Stomach (tissue), 9 donors: ENCODE data around the gene BPHL. TPM values are rescaled to one million over a fixed set of nuclear protein-coding genes. Genes with fewer than 3 reads are reported as not detected.

Experiments used
- DNase-seq, 2 donors: peaks; one replicate each; pipeline versions ENCODE4 v3.0.0 to v3.0.0-alpha.2; 2013 to 2019
- H3K27ac ChIP-seq, 5 donors: fragments of 200-600 bp in 4 of 5; sonication (generic) in 4 of 5; one replicate each; pipeline ENCODE4 v1.5.1; 2013 to 2019; ENCODE audit warnings: mild to moderate bottlenecking in 1 of 5, moderate library complexity in 1 of 5
- H3K27me3 ChIP-seq, 3 donors: fragments of 200-600 bp; sonication (generic); one replicate each; pipeline ENCODE4 v1.5.1; 2017 to 2019; ENCODE audit warnings: mixed run types in 1 of 3
- H3K36me3 ChIP-seq, 4 donors: fragments of 200-600 bp; sonication (generic); 1 replicate in 3 of 4; 2 replicates in 1 of 4; pipeline ENCODE4 v1.5.1; 2016 to 2019
- H3K4me1 ChIP-seq, 4 donors: fragments of 200-600 bp; sonication (generic); one replicate each; pipeline ENCODE4 v1.5.1; 2016 to 2019
- H3K4me3 ChIP-seq, 4 donors: fragments of 200-600 bp; sonication (generic) in 3 of 4; one replicate each; pipeline ENCODE4 v1.5.1; 2016 to 2019; ENCODE audit warnings: mild to moderate bottlenecking in 1 of 4
- H3K9me3 ChIP-seq, 4 donors: fragments of 200-600 bp; sonication (generic); one replicate each; pipeline ENCODE4 v1.5.1; 2016 to 2019
- EP300 ChIP-seq: sonication (generic); formaldehyde crosslinking; IDR thresholded peaks from one replicate; pipeline ENCODE4 v1.6.1; 2017; ENCODE audit warnings: antibody characterized with exemption
- POLR2A ChIP-seq, 4 donors: fragments of 450-650 bp; IDR thresholded peaks; one replicate each; pipeline ENCODE4 v1.6.1; 2016; ENCODE audit warnings: antibody characterized with exemption in 4 of 4, control low read depth in 2 of 4, mild to moderate bottlenecking in 1 of 4, moderate library complexity in 1 of 4
- POLR2AphosphoS5 ChIP-seq, 3 donors: sonication (generic); formaldehyde crosslinking; IDR thresholded peaks; one replicate each; pipeline ENCODE4 v1.6.1; 2016; ENCODE audit warnings: antibody characterized with exemption in 3 of 3
- WGBS, 5 donors: extraction: QIAGEN DNeasy Blood & Tissue Kit in 3 of 5; methylation state at CpG; one replicate each; pipeline versions ENCODE4 v1.1.5 to v1.1.7; 2013 to 2018; 5-methylcytosine and 5-hydroxymethylcytosine counted together
- intact Hi-C: fragments of 100-400 bp; cut with DNase I; formaldehyde crosslinking; loops from one replicate; pipeline ENCODE4 v1.15.1; 2023; ENCODE audit warnings: low total_unique reads
- polyA plus RNA-seq, 3 donors: library from polyadenylated mRNA; stranded (reverse); fragments of 200-250 nt; gene quantifications; one replicate each; pipeline ENCODE4 v1.2.3, GENCODE V29; 2013
- total RNA-seq, 5 donors: library from RNA; depleted of rRNA; stranded (reverse); fragments of >200 nt; gene quantifications; one replicate each; pipeline versions ENCODE4 v1.1.0 to v1.2.3, GENCODE V29; 2014 to 2016
- TF ChIP-seq, protein P1 (sequence below), 7 experiments: fragments of 450-650 bp in 4 of 7; fragments of 200-600 bp in 3 of 7; sonication (generic) in 3 of 7; IDR thresholded peaks; one replicate each; pipeline ENCODE4 v1.5.1; 2016 to 2019; ENCODE audit warnings: antibody characterized with exemption in 7 of 7, control low read depth in 2 of 7, mild to moderate bottlenecking in 1 of 7
- donor health status: healthy with polysubstance abuse.
- donor health status: Bipolar disorder and iron deficiency.
- donor health status: healthy.

BPHL gene
- total and polyA plus RNA-seq, 8 donors = 9.3 to 104 (median 13.1) TPM

DNA sequence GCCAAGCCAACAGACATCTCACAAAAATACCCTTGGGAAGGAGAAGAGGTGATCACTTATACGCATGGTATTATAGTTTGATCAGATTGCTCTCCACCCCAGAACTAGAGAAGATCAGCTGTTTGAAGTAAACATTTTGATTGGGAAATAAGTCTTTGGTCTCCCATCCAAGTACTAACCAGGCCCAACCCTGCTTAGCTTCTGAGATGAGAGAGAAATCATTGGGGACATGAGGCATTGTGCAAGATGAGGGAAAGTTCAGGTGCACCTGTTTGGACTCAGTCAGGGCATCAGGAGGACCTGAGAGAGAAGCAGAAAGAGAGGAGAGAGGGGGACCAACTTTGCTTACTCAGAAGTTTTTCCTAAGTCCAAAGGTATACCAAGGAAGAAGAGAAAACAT lies 38.8 kb upstream of the BPHL start:
- no peaks in the 10 kb centered on the region for H3K9me3 ChIP-seq
- H3K27me3 ChIP-seq = no peaks in the 10 kb centered on the region
- no peak for TF ChIP-seq EP300
- TF ChIP-seq POLR2A (IDR thresholded peaks at IDR 0.05) = no peak
- TF ChIP-seq, protein P1, sequence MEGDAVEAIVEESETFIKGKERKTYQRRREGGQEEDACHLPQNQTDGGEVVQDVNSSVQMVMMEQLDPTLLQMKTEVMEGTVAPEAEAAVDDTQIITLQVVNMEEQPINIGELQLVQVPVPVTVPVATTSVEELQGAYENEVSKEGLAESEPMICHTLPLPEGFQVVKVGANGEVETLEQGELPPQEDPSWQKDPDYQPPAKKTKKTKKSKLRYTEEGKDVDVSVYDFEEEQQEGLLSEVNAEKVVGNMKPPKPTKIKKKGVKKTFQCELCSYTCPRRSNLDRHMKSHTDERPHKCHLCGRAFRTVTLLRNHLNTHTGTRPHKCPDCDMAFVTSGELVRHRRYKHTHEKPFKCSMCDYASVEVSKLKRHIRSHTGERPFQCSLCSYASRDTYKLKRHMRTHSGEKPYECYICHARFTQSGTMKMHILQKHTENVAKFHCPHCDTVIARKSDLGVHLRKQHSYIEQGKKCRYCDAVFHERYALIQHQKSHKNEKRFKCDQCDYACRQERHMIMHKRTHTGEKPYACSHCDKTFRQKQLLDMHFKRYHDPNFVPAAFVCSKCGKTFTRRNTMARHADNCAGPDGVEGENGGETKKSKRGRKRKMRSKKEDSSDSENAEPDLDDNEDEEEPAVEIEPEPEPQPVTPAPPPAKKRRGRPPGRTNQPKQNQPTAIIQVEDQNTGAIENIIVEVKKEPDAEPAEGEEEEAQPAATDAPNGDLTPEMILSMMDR (IDR thresholded peaks at IDR 0.05) = no peak
- no peak for TF ChIP-seq POLR2AphosphoS5 (IDR thresholded peaks at IDR 0.05)
- no peak overlapping the region for H3K4me3 ChIP-seq
- no peak overlapping the region for H3K27ac ChIP-seq
- peaks cover 60 to 83% (median 80%) of the 10 kb centered on the region in 4 donors for H3K36me3 ChIP-seq
- DNase-seq = no peak
- intact Hi-C loops = no loop called here
- WGBS, 5 donors = 88 to 97% (median 96%) methylated on average over 1 of the region's 1 CpG
- H3K4me1 ChIP-seq = peaks cover 8 to 18% (median 17%) of the 10 kb centered on the region in 4 donors

DNA sequence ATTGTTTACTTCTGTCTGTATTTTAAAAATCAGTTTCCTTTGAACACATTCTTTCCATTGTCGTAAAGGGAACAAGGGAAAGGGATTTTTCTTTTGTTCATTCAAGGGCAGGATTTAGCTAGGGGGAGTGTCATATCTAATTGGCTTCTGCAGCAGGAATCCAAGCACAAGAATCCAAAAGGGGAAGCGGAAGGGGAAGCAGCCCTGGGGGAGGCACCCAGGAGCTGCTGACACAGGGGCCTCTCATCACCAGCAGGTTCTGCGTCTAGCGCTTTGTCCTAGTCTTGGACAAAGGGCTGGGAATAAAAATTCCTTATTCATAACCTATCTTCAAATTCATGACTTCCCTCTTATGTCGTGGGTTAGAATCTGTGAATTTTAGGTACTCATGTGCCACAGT lies 36.6 kb upstream of the BPHL start:
- no peaks in the 10 kb centered on the region for H3K4me1 ChIP-seq
- 84 to 94% (median 92%) methylated on average over 5 of the region's 5 CpGs for WGBS, 5 donors
- TF ChIP-seq POLR2AphosphoS5 (IDR thresholded peaks at IDR 0.05) = no peak
- no peak for TF ChIP-seq POLR2A (IDR thresholded peaks at IDR 0.05)
- TF ChIP-seq, protein P1 (IDR thresholded peaks at IDR 0.05) = no peak
- no peak for TF ChIP-seq EP300
- DNase-seq = peak in 1 of 2 donors; percentile 26
- H3K27me3 ChIP-seq = no peaks in the 10 kb centered on the region
- intact Hi-C loops = no loop called here
- no peaks in the 10 kb centered on the region for H3K9me3 ChIP-seq
- H3K36me3 ChIP-seq = peaks cover 66 to 99% (median 99%) of the 10 kb centered on the region in 4 donors
- no peak overlapping the region for H3K4me3 ChIP-seq
- no peak overlapping the region for H3K27ac ChIP-seq

DNA sequence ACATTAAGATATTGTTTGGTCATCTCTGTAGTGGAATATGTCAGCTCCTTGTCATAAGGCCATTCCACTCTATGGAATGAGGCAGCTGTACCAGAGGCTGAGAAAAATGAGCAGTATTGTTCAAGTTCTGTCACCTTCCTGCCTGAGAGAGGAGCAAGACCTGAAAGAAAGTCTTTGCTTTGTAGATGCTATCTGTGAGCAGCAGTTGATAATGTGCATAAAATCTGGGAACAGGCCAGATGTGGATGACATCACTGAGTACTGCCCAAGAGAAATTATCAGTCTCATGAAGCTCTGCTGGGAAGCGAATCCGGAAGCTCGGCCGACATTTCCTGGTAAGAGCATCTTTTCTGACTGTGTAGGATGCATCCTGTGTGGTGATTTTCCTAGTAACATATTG lies 33.4 kb upstream of the BPHL start:
- H3K36me3 ChIP-seq = peaks cover 59 to 99% (median 97%) of the 10 kb centered on the region in 4 donors
- H3K4me1 ChIP-seq = peaks cover 0 to 5% (median 2%) of the 10 kb centered on the region in 4 donors
- no peak overlapping the region for H3K4me3 ChIP-seq
- no peaks in the 10 kb centered on the region for H3K27me3 ChIP-seq
- DNase-seq = no peak
- intact Hi-C loops = no loop called here
- H3K27ac ChIP-seq = no peak overlapping the region
- H3K9me3 ChIP-seq = no peaks in the 10 kb centered on the region
- 95 to 97% (median 95%) methylated on average over 4 of the region's 4 CpGs for WGBS, 5 donors
- no peak for TF ChIP-seq POLR2AphosphoS5 (IDR thresholded peaks at IDR 0.05)
- no peak for TF ChIP-seq POLR2A (IDR thresholded peaks at IDR 0.05)

DNA sequence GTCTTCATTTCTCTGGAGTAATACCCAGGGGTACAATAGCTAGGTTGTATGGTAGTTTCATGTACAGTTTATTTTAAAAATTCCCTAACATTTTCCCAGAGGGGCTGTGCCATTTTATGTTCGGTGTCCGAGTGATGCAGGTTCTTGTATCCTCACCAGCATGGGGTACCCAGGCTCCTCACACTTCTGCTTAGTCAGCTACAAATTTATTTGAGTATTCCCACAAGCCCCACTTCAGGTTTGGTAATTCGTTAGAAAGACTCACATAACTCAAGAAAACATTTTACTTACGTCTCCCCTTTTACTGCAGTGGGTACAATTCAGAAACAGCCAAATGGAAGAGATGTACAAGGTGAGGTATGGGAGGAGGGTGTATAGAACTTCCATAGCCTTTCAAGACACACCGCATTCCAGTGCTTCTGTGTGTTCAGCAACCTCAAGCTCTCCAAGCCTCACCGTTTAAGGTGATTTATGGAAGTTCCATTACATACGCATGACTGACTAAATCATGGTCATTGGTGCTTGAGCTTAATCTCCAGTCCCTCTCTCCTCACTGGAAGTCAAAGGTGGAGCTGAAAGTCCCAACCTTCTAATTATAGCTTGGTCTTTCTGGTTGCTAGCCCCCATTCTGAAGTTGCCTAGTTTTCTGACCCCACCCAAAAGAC lies 32.1 kb upstream of the BPHL start:
- Histone ChIP-seq H3K36me3 (peaks cover 52 to 92% (median 90%) of the 10 kb centered on the region in 4 donors), H3K4me3 (no peak overlapping the region), H3K27me3 (no peaks in the 10 kb centered on the region), H3K27ac (no peak overlapping the region), H3K4me1 (peaks cover 0 to 5% (median 2%) of the 10 kb centered on the region in 4 donors), H3K9me3 (no peaks in the 10 kb centered on the region)
- no peak for DNase-seq
- 60 to 89% (median 63%) methylated on average over 7 of the region's 7 CpGs for WGBS, 5 donors
- intact Hi-C loops = no loop called here
- TF ChIP-seq, protein P1 (IDR thresholded peaks at IDR 0.05) = no peak
- TF ChIP-seq EP300 = no peak
- no peak for TF ChIP-seq POLR2A (IDR thresholded peaks at IDR 0.05)

DNA sequence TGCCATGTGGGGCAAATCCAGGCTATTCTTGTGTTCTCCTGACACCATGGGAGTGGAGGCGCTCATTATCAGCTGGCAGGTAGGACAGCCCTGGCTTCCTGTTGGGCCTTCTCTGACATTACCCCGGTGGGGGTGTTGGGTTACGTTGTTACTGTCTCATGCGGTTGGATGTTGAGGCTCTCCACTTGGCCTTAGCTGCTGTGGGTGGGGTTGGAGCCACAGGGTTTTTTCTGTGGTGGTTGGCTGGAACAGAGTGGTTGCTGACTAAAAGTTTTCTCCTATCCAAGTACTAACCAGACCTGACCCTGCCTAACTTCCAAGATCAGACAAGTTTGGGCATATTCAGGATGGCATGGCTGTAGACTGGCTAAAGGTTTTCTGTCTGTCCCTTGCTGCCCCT lies 30.1 kb upstream of the BPHL start:
- WGBS, 5 donors = 59 to 90% (median 81%) methylated on average over 4 of the region's 4 CpGs
- Histone ChIP-seq H3K4me1 (peaks cover 0 to 5% (median 2%) of the 10 kb centered on the region in 4 donors), H3K27ac (peak overlapping the region in 4 of 5 donors; percentile 11 to 51 (median 27)), H3K27me3 (no peaks in the 10 kb centered on the region), H3K36me3 (peaks cover 35 to 73% (median 72%) of the 10 kb centered on the region in 4 donors), H3K9me3 (no peaks in the 10 kb centered on the region), H3K4me3 (no peak overlapping the region)
- no peak for TF ChIP-seq POLR2AphosphoS5 (IDR thresholded peaks at IDR 0.05)
- no peak for TF ChIP-seq POLR2A (IDR thresholded peaks at IDR 0.05)
- intact Hi-C loops = no loop called here
- no peak for DNase-seq
